ENCODE results near the gene MAST4. TPM values are rescaled to one million over a fixed set of nuclear protein-coding genes. Genes with fewer than 3 reads are reported as not detected.
A peak's percentile ranks its signal among the peaks of the same experiment; 100 is the strongest.

The MAST4 gene
- total RNA-seq, 2 experiments from 2014 or later, result 1.3 to 21.9 TPM

GRCh38 chr5:67215519-67216471, 619.6 kb downstream of the MAST4 start:
- ChIA-PET POLR2A (interaction anchor here (0.6 to 2.2 kb wide), 9 partner anchors 9 to 177 kb away, joined by 3 to 11 read pairs (median 3); partner anchors contain the start of gene CD180), CTCF (ENCODE audit: unreplicated experiment) (interaction anchor here (0.6 kb wide), 1 partner anchor 1247 kb away, joined by 3 read pairs; no protein-coding TSS in a partner anchor)
- peak overlapping the region; percentile 75 for H3K27ac ChIP-seq (ENCODE audit: low read depth, low read length, poor library complexity, severe bottlenecking)
- H3K36me3 ChIP-seq (ENCODE audit: insufficient read depth, low read length), result no peaks in the 10 kb centered on the region
- H4K20me1 ChIP-seq (ENCODE audit: insufficient read depth, low read length), result no peaks in the 10 kb centered on the region
- no peaks in the 10 kb centered on the region for H3K9me2 ChIP-seq (ENCODE audit: insufficient read depth, low read length)
- peak overlapping the region; percentile 86 for H2AFZ ChIP-seq (ENCODE audit: low read length)
- peak overlapping the region; percentile 36 for H3K4me3 ChIP-seq (ENCODE audit: low read depth, low read length, poor library complexity, severe bottlenecking)
- no TSS peak for BruUV-seq (replicated peaks)
- peaks cover 23% of the 10 kb centered on the region for H3K4me1 ChIP-seq (ENCODE audit: insufficient read depth, low read length, poor library complexity, severe bottlenecking)
- peak overlapping the region; percentile 70 for H3K4me2 ChIP-seq (ENCODE audit: low read length)
- no peaks in the 10 kb centered on the region for H3K9me3 ChIP-seq (ENCODE audit: low read length)
- no peaks in the 10 kb centered on the region for H3K79me2 ChIP-seq (ENCODE audit: insufficient read depth, low read depth, low read length)
- intact Hi-C loops (cut with micrococcal nuclease; ENCODE audit: unreplicated experiment), result loop anchor here (5.0 kb wide), 1 partner anchor 1002 kb away; the partner anchor contains the start of gene PIK3R1
- peak; percentile 96 for DNase-seq (ENCODE audit: low spot score)
- TF ChIP-seq EZH2phosphoT487 (IDR thresholded peaks at IDR 0.05; ENCODE audit: borderline replicate concordance, low read depth, low read length) (no peak), CTCF (conservative IDR thresholded peaks at IDR 0.05; ENCODE audit: low read length) (no peak)

DNA sequence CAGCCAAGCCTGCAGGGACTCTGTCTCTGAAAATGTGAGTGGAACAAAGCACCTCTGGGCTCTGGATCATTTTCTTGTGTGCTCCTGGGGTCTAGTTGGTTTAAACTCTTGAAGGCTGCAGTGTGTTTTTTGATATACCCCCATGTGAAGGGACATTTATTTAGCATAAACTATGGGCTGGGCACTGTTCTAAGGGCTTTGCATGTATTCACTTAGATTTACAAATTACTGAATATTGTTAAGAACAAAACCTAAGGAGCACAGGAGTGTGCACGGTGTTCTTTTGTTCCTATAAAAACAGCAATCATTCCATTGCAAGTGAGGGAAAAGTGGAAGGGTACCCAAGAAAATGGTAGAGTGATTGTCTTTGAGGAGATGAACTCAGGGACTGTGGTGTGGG, 620.4 kb downstream of the MAST4 start:
- H3K9me2 ChIP-seq (ENCODE audit: insufficient read depth, low read length), result no peaks in the 10 kb centered on the region
- peaks cover 27% of the 10 kb centered on the region for H3K4me1 ChIP-seq (ENCODE audit: insufficient read depth, low read length, poor library complexity, severe bottlenecking)
- no peak for DNase-seq (ENCODE audit: low spot score)
- peak overlapping the region; percentile 70 for H3K4me2 ChIP-seq (ENCODE audit: low read length)
- peak overlapping the region; percentile 86 for H2AFZ ChIP-seq (ENCODE audit: low read length)
- ChIA-PET CTCF (ENCODE audit: unreplicated experiment) (no interaction called here), POLR2A (interaction anchor here (1.2 to 2.2 kb wide), 2 partner anchors 11 to 12 kb away, joined by 3 to 11 read pairs; no protein-coding TSS in a partner anchor)
- TF ChIP-seq CTCF (conservative IDR thresholded peaks at IDR 0.05; ENCODE audit: low read length) (no peak), EZH2phosphoT487 (IDR thresholded peaks at IDR 0.05; ENCODE audit: borderline replicate concordance, low read depth, low read length) (no peak)
- intact Hi-C loops (cut with micrococcal nuclease; ENCODE audit: unreplicated experiment), result loop anchor here (5.0 kb wide), 1 partner anchor 1001 kb away; the partner anchor contains the start of gene PIK3R1
- H3K9me3 ChIP-seq (ENCODE audit: low read length), result no peaks in the 10 kb centered on the region
- no TSS peak for BruUV-seq (replicated peaks)
- peak overlapping the region; percentile 36 for H3K4me3 ChIP-seq (ENCODE audit: low read depth, low read length, poor library complexity, severe bottlenecking)
- H4K20me1 ChIP-seq (ENCODE audit: insufficient read depth, low read length), result no peaks in the 10 kb centered on the region
- H3K79me2 ChIP-seq (ENCODE audit: insufficient read depth, low read depth, low read length), result no peaks in the 10 kb centered on the region
- H3K27ac ChIP-seq (ENCODE audit: low read depth, low read length, poor library complexity, severe bottlenecking), result peak overlapping the region; percentile 75
- H3K36me3 ChIP-seq (ENCODE audit: insufficient read depth, low read length), result no peaks in the 10 kb centered on the region
